ENCODE results near the gene KCTD15. TPM values are rescaled to one million over a fixed set of nuclear protein-coding genes. Genes with fewer than 3 reads are reported as not detected.

The KCTD15 gene
- total and polyA plus RNA-seq, 2 donors, result 3.4 to 6.2 TPM

DNA sequence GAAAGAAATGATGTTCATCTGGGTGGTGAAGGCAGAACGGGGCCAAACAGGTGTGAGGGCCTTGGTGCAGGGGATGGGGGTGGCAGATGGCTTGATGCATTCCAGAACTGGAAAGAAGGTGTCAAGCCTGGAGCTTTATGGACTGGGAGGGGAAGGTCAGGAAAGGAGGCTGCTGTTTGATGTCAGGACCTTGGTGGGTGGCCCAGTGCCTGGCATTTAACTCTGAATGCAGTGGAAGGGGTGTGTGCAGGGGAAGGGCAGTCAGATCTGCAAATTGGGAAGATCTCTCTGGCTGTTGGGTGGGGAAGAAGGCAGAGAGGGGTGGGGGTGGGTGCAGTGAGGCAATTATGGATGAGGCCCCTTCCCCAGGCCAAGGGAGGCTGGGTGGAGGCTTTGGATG, 11.7 kb downstream of the KCTD15 start:
- H3K9me3 ChIP-seq (ENCODE audit: control insufficient read depth in 2 of 2, insufficient read depth in 1 of 2, low read length in 1 of 2), result no peaks in the 10 kb centered on the region
- no peak overlapping the region for H3K27ac ChIP-seq (ENCODE audit: low read depth in 1 of 2, low read length in 1 of 2)
- no peaks in the 10 kb centered on the region for H3K36me3 ChIP-seq (ENCODE audit: control insufficient read depth in 2 of 2, insufficient read depth in 2 of 2, low read length in 1 of 2)
- H3K4me3 ChIP-seq (ENCODE audit: low read length in 2 of 2), result no peak overlapping the region
- DNase-seq (ENCODE audit: low read depth in 6 of 9, low spot score in 9 of 9), result no peak
- no peaks in the 10 kb centered on the region for H3K4me1 ChIP-seq (ENCODE audit: control insufficient read depth in 2 of 2, insufficient read depth in 2 of 2, low read length in 2 of 2)
- WGBS, result 93% methylated on average over 1 of the region's 1 CpG
- H3K27me3 ChIP-seq (ENCODE audit: control insufficient read depth in 2 of 2, insufficient read depth in 1 of 2, low read length in 1 of 2), result no peaks in the 10 kb centered on the region

DNA sequence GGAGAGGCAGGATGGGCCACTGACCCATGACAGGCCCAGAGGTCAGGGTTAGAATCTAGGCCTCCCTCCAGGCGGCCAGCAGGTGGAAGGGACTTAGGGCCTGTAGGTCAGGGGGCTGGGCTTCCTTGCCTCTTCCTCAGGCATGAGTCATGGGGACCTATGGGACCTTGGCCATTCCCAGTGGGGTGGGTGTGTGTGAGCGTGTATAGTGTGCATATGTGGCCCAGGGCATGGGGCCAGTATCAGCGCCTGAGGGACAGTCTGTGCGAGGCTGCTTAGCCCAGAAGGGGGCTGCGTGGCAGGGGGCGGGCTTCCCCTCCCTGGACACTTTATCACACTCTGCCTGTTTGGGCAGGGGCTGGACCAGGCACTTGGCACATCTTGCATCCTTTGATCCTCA, 13.3 kb downstream of the KCTD15 start:
- Histone ChIP-seq H3K4me1 (ENCODE audit: control insufficient read depth in 2 of 2, insufficient read depth in 2 of 2, low read length in 2 of 2) (no peaks in the 10 kb centered on the region), H3K9me3 (ENCODE audit: control insufficient read depth in 2 of 2, insufficient read depth in 1 of 2, low read length in 1 of 2) (no peaks in the 10 kb centered on the region), H3K27me3 (ENCODE audit: control insufficient read depth in 2 of 2, insufficient read depth in 1 of 2, low read length in 1 of 2) (no peaks in the 10 kb centered on the region), H3K4me3 (ENCODE audit: low read length in 2 of 2) (no peak overlapping the region), H3K27ac (ENCODE audit: low read depth in 1 of 2, low read length in 1 of 2) (no peak overlapping the region), H3K36me3 (ENCODE audit: control insufficient read depth in 2 of 2, insufficient read depth in 2 of 2, low read length in 1 of 2) (no peaks in the 10 kb centered on the region)
- DNase-seq (ENCODE audit: low read depth in 6 of 9, low spot score in 9 of 9), result no peak
- WGBS, result 95% methylated on average over 6 of the region's 6 CpGs

DNA sequence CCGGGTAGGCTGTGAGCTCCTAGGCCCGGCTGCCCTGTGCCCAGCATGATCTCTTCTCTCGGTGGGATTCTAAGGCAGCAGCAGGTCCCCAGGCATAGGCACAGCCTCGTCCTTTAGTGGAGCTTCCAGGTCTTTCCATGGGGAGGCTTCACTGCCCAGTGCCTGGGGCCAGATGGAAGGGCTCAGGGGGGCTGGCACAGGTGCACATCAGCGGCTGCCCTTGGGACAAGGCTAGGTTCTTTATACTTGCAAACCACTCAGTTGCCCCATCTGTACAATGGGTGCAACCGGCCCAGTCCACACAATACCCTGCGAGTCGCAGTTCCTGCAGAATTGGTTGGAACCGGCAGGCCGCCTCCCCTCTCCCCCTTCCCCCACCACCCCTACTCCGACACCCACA, 14.2 kb downstream of the KCTD15 start:
- no peak for DNase-seq (ENCODE audit: low read depth in 6 of 9, low spot score in 9 of 9)
- H3K9me3 ChIP-seq (ENCODE audit: control insufficient read depth in 2 of 2, insufficient read depth in 1 of 2, low read length in 1 of 2), result no peaks in the 10 kb centered on the region
- 97% methylated on average over 11 of the region's 11 CpGs for WGBS
- no peaks in the 10 kb centered on the region for H3K4me1 ChIP-seq (ENCODE audit: control insufficient read depth in 2 of 2, insufficient read depth in 2 of 2, low read length in 2 of 2)
- no peaks in the 10 kb centered on the region for H3K27me3 ChIP-seq (ENCODE audit: control insufficient read depth in 2 of 2, insufficient read depth in 1 of 2, low read length in 1 of 2)
- H3K36me3 ChIP-seq (ENCODE audit: control insufficient read depth in 2 of 2, insufficient read depth in 2 of 2, low read length in 1 of 2), result no peaks in the 10 kb centered on the region
- no peak overlapping the region for H3K27ac ChIP-seq (ENCODE audit: low read depth in 1 of 2, low read length in 1 of 2)
- no peak overlapping the region for H3K4me3 ChIP-seq (ENCODE audit: low read length in 2 of 2)

DNA sequence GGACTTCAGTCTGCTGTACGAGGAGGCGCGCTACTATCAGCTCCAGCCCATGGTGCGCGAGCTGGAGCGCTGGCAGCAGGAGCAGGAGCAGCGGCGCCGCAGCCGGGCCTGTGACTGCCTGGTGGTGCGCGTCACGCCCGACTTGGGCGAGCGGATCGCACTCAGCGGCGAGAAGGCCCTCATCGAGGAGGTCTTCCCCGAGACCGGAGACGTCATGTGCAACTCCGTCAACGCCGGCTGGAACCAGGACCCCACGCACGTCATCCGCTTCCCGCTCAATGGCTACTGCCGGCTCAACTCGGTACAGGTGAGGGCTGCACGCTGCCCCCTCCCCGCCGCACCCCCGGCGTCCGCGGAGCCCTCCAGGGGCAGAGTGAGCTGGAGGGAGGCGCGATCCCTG, 14.6 kb downstream of the KCTD15 start:
- Histone ChIP-seq H3K36me3 (ENCODE audit: control insufficient read depth in 2 of 2, insufficient read depth in 2 of 2, low read length in 1 of 2) (no peaks in the 10 kb centered on the region), H3K4me1 (ENCODE audit: control insufficient read depth in 2 of 2, insufficient read depth in 2 of 2, low read length in 2 of 2) (no peaks in the 10 kb centered on the region), H3K9me3 (ENCODE audit: control insufficient read depth in 2 of 2, insufficient read depth in 1 of 2, low read length in 1 of 2) (no peaks in the 10 kb centered on the region), H3K4me3 (ENCODE audit: low read length in 2 of 2) (no peak overlapping the region), H3K27me3 (ENCODE audit: control insufficient read depth in 2 of 2, insufficient read depth in 1 of 2, low read length in 1 of 2) (no peaks in the 10 kb centered on the region), H3K27ac (ENCODE audit: low read depth in 1 of 2, low read length in 1 of 2) (no peak overlapping the region)
- no peak for DNase-seq (ENCODE audit: low read depth in 6 of 9, low spot score in 9 of 9)
- 98% methylated on average over 41 of the region's 41 CpGs for WGBS

DNA sequence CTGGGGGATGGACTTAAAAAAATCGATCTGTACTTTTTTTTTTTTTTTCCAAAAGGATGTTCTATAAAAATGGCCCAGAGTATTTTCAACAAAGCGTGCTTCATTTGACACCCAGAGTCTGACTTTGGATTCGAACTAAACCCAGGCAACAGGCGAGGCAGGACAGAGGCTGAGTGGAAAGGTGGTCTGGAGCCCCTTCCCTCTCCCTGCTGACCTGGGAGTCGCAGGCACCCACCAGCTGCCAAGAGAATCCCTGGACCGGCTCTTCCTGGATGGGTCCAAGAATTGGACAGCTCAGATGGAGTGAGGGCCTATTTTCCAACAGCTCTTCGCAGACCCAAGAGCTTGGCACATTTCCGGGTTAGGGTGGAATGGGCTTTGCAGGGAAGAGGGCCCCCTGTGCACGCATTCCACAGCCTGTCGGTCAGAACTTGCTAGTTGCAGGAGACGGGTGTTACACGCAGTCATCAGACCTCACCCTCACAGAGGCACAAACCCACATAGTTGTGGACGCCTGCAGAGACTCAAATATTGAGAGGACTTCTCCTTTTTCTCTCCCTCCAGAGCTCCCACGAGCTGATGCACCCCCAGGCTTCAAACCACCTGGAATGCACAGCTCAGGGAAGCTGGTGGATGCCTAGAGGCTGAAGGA, 15.2 kb downstream of the KCTD15 start:
- Histone ChIP-seq H3K36me3 (ENCODE audit: control insufficient read depth in 2 of 2, insufficient read depth in 2 of 2, low read length in 1 of 2) (no peaks in the 10 kb centered on the region), H3K9me3 (ENCODE audit: control insufficient read depth in 2 of 2, insufficient read depth in 1 of 2, low read length in 1 of 2) (no peaks in the 10 kb centered on the region), H3K27ac (ENCODE audit: low read depth in 1 of 2, low read length in 1 of 2) (no peak overlapping the region), H3K4me3 (ENCODE audit: low read length in 2 of 2) (no peak overlapping the region), H3K27me3 (ENCODE audit: control insufficient read depth in 2 of 2, insufficient read depth in 1 of 2, low read length in 1 of 2) (no peaks in the 10 kb centered on the region), H3K4me1 (ENCODE audit: control insufficient read depth in 2 of 2, insufficient read depth in 2 of 2, low read length in 2 of 2) (no peaks in the 10 kb centered on the region)
- WGBS, result 84% methylated on average over 14 of the region's 14 CpGs
- no peak for DNase-seq (ENCODE audit: low read depth in 6 of 9, low spot score in 9 of 9)

DNA sequence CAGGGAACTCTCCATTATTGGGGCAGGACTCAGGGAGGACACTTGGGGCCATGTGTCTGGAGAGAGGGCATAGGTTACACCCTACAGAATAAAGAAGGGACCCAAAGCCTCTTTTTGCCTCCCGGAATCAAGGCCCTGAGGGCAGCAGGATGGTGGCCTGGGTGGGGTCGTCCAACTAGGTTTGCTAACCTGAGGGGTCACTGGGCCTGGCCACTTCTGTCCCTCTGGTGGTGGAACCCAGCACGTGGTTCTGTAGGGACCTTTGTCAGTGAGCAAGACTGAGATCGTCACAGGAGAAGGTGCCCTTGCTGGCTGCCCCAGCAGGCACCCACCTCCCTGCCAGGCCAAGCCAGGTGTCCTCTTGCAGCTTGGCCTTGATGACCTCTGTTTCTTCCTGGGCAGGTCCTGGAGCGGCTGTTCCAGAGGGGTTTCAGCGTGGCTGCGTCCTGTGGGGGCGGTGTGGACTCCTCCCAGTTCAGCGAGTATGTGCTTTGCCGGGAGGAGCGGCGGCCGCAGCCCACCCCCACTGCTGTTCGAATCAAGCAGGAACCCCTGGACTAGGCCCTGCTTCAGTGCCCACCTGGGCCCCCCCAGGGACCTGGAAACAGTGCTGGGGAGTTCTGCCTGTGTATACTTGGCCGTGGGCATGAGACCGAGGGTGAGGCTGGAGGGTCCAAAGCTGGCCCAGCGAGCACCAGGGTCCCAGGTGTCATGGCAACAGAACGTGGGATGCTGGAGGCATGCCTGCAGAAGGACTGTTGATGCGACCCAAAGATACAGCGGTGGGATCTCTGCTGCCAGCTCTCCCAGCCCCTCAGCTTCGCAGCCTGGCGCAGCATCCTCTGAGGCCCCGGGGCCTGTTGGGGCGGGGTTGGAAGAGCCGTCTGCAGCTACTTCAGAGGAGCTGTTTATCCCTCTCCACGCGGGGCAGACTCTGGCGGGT, 16.0 kb downstream of the KCTD15 start:
- no peak for DNase-seq (ENCODE audit: low read depth in 6 of 9, low spot score in 9 of 9)
- Histone ChIP-seq H3K9me3 (ENCODE audit: control insufficient read depth in 2 of 2, insufficient read depth in 1 of 2, low read length in 1 of 2) (no peaks in the 10 kb centered on the region), H3K36me3 (ENCODE audit: control insufficient read depth in 2 of 2, insufficient read depth in 2 of 2, low read length in 1 of 2) (no peaks in the 10 kb centered on the region), H3K27me3 (ENCODE audit: control insufficient read depth in 2 of 2, insufficient read depth in 1 of 2, low read length in 1 of 2) (no peaks in the 10 kb centered on the region), H3K4me1 (ENCODE audit: control insufficient read depth in 2 of 2, insufficient read depth in 2 of 2, low read length in 2 of 2) (no peaks in the 10 kb centered on the region), H3K4me3 (ENCODE audit: low read length in 2 of 2) (no peak overlapping the region), H3K27ac (ENCODE audit: low read depth in 1 of 2, low read length in 1 of 2) (no peak overlapping the region)
- WGBS, result 96% methylated on average over 28 of the region's 28 CpGs

DNA sequence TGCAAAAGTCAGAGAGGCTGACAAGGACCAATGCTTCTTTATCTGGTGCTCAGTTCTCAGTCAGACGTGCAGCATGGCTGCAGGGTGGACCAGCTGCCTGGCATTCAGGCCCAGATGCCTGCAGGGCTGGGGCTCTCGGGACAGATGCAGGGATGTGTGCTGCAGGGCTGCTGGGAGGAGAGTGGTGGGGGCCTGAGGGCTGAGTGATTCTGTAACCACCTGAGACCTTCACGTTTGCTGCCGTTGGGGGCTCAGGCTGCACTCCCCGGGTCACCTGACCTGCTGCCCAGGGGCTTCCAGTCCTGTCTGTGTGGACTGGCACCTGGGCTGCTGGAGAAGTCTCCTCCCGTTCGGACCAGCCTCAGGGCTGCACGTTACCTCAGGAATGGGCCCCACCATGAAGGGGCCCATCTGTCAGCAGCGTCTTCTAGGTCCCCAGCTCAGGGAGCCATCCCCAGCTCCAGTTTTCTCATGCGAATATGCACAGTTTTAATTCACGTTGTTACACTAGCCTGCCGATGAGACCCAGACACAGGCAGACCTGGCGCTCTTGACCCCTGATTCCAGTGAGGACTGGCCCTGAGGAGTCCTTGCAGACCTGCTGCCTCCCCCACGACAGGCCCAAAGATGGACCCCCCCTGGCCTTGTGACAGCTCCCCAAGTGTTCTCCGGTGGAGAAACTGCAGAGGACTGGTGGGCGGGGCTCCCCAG, 16.9 kb downstream of the KCTD15 start:
- H3K36me3 ChIP-seq (ENCODE audit: control insufficient read depth in 2 of 2, insufficient read depth in 2 of 2, low read length in 1 of 2), result no peaks in the 10 kb centered on the region
- no peaks in the 10 kb centered on the region for H3K27me3 ChIP-seq (ENCODE audit: control insufficient read depth in 2 of 2, insufficient read depth in 1 of 2, low read length in 1 of 2)
- 91% methylated on average over 16 of the region's 16 CpGs for WGBS
- no peaks in the 10 kb centered on the region for H3K4me1 ChIP-seq (ENCODE audit: control insufficient read depth in 2 of 2, insufficient read depth in 2 of 2, low read length in 2 of 2)
- H3K9me3 ChIP-seq (ENCODE audit: control insufficient read depth in 2 of 2, insufficient read depth in 1 of 2, low read length in 1 of 2), result no peaks in the 10 kb centered on the region
- H3K4me3 ChIP-seq (ENCODE audit: low read length in 2 of 2), result no peak overlapping the region
- DNase-seq (ENCODE audit: low read depth in 6 of 9, low spot score in 9 of 9), result no peak
- no peak overlapping the region for H3K27ac ChIP-seq (ENCODE audit: low read depth in 1 of 2, low read length in 1 of 2)

DNA sequence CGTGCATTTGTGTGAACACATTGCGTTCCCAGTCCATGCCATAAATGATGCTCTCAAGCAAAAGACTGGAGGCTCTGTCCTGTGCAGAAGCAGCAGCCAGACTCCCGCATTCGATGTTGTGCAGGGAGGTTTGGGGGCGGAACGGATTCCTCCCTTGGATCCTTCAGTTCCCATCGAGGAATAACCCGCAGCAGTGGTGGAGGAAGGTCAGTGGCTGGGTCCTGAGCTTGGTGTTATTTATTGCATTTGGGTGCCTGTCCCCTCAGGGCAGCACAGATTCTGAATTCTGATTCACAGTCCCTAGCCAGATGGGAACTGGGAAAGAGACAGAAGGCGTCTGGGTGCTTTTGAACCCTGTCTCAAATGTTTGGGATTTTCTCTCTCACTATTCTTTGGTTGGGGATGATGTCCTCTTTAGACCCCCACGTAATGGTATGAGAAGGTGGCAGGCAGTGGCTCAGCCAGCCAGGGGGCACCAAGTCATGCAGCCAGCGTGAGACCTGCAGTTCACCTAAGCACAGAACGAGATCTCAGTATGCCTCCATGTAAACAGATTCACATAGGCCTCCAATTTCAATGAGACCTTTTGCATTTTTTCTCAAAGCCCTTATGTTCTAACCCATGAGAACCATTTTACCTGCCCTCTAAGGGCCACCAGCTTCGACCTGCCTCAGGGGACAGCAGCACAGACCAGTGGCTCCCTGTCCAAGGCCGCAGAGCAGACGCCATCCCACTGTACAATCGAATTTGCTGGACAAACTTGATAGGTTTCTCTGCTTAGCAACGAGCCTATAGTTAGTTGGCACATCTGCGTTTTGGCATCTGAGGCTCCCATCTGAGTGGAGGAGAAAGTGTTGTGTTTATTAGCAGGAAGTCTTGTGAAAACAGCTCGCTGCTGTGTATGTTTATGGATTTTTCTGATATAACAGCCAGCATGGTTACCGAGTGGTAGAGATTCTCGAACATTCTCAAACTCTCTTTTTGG, 17.8 kb downstream of the KCTD15 start:
- H3K4me1 ChIP-seq (ENCODE audit: control insufficient read depth in 2 of 2, insufficient read depth in 2 of 2, low read length in 2 of 2), result peaks cover 0 to 1% of the 10 kb centered on the region in 2 donors
- H3K27me3 ChIP-seq (ENCODE audit: control insufficient read depth in 2 of 2, insufficient read depth in 1 of 2, low read length in 1 of 2), result peaks cover 0 to 2% of the 10 kb centered on the region in 2 donors
- no peak for DNase-seq (ENCODE audit: low read depth in 6 of 9, low spot score in 9 of 9)
- no peaks in the 10 kb centered on the region for H3K36me3 ChIP-seq (ENCODE audit: control insufficient read depth in 2 of 2, insufficient read depth in 2 of 2, low read length in 1 of 2)
- no peak overlapping the region for H3K4me3 ChIP-seq (ENCODE audit: low read length in 2 of 2)
- H3K27ac ChIP-seq (ENCODE audit: low read depth in 1 of 2, low read length in 1 of 2), result no peak overlapping the region
- H3K9me3 ChIP-seq (ENCODE audit: control insufficient read depth in 2 of 2, insufficient read depth in 1 of 2, low read length in 1 of 2), result no peaks in the 10 kb centered on the region
- WGBS, result 94% methylated on average over 21 of the region's 21 CpGs
